ENCODE measurements around the gene CP. TPM values are rescaled to one million over a fixed set of nuclear protein-coding genes. Genes with fewer than 3 reads are reported as not detected.
A peak's percentile ranks its signal among the peaks of the same experiment; 100 is the strongest.
"Not testable (repeated sequence)": the region's sequence is repeated elsewhere in the genome, so short reads cannot be mapped to it uniquely, and the experiment has no call there.

The CP gene
- total RNA-seq, 1 experiment from 2014 or later: not detected

DNA sequence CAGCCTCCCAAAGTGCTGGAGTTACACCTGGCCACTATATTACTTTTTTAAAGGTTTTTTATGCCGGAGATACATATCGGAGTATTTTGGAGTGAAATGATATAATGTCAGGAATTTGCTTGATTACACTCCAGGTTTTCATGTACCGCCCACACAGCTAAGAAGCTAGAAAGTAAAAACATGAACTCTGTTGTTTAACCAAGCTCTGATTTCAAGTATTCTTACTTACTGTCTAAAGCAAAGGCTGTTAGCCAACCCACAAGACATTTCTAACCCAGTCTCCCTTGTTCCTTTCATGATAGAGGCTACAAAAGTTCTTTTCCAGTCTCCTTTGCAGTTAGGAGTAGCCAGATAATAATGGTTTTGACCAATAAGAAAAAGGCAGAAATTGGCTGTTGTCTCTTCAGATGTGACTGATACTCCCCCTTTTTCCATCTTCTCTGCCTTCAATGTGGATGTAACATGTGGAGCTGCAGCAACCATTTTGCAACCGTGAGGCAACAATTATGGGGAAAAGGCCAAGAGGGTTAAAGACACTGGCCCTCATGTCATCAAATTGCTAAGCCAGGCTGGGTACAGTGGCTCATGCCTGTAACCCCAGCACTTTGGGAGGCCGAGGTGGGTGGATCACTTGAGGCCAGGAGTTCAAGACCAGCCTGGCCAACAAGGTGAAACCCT lies 6.1 kb upstream of the CP start:
- DNase-seq (ENCODE audit: low read depth): no peak

DNA sequence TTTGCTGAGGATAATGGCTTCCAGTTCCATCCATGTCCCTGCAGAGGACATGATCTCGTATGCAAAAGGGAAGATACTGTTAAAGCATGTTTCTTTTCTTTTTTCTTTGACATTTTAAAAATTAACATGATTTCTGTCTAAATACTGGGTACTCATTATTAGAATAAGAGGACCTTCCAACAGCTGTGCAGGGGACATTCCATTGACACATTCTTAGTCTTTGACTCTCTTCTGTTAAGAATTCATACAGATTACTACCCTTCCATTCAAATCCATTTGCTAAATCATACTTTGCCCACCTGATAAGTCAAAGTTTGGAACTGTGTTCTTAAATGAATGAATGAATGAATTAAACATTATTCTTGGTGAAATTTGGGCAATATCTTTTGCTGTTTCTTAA lies 5.1 kb upstream of the CP start:
- no peak for DNase-seq (ENCODE audit: low read depth)

DNA sequence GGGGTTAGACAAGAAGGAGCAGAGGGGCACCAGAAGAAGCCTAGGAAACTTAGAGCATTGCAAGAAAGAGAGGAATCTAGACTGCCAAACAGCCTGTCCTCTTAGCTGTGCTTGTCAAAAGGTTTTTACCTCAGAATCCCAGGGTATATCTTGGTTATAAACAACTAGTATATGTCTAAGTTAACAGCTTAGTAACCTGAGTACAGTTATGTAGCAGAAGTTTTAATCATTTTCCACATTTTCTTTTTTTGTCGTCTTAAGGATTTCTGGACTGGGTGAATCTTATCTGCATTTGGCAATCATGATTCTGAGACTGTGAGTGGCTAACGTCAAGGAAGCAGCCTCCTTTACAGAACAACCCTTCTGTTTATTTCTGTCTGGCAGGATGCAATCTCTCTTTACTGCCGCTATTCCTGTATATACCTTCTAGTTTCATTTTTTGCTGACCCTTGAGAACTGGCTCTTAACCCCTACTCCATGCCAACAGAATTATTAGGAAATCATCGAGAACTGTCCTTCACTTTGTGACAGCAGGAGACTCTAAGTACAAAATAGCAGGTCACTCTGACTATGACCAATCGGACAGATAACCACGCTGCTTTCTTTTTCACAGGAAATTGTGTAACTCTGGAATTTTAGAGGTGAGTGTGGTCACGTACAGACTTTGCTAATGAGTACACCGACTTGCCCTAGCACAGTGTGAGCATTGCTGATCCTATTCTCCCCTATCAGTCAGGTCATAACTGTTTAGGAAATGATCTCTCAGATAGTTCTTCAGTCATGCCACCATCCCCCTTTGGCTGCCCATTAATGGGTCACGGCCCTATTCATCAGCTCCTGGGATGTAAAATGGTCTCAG lies 3.3 kb upstream of the CP start:
- DNase-seq (ENCODE audit: low read depth): peak; percentile 87

DNA sequence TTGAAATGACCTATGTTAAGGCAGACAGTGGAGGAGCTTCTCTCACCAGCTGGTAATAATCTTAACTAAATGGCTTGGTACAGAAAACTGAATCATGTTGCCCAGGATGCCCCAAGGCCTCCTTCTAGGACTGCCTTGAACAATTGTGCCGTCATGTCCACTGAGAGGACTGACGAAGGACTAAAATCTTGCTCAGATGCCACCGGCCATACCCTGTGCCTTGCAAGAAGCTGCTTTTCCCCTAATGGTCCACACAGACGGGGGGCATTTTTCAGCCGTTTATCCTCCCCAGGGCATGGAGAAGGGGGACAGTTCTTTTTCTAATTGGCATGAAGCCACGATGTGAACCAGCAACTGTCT lies 1.8 kb upstream of the CP start:
- no peak for DNase-seq (ENCODE audit: low read depth)

DNA sequence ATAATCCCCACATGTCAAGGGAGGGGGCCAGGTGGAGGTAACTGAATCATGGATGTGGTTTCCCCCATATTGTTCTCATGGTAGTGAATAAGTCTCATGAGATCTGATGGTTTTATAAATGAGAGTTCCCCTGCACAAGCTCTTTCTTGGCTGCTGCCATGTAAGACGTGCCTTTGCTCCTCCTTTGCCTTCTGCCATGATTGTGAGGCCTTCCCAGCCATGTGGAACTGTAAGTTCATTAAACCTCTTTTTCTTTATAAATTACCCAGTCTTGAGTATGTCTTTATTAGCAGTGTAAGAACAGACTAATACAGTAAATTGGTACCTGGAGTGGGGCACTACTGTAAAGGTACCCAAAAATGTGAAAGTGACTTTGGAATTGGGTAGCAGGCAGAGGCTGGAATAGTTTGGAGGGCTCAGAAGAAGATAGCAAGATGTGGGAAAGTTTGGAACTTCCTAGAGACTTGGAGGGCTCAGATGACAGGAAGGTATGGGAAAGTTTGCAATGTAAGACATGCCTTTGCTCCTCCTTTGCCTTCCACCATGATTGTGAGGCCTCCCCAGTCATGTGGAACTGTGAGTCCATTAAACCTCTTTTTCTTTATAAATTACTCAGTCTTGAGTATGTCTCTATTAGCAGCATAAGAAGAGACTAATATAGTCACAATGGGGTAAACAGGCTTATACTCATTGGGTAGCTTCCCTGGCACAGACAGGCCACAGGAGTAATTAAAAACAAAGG lies 2.1 kb downstream of the CP start:
- DNase-seq (ENCODE audit: low read depth): not testable (repeated sequence)

DNA sequence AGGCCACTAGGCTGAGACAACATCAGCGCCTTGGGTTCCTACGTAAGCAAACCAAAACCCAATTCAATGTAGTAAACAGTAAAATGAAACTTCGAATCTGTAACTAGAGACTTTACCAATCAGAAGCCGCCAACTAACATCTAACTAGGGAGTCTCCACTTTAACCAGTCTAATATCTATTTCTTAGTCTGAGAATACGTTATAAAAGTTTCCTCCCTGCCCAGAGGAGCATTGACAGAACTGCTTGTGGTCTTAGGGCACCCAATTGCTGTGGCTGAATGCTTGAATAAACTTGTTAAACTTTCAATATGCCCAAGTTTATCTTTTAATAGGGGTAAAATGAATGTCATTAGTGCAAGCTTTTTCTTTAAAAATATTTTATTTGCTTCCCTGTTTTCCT lies 4.3 kb downstream of the CP start:
- no peak for DNase-seq (ENCODE audit: low read depth)

DNA sequence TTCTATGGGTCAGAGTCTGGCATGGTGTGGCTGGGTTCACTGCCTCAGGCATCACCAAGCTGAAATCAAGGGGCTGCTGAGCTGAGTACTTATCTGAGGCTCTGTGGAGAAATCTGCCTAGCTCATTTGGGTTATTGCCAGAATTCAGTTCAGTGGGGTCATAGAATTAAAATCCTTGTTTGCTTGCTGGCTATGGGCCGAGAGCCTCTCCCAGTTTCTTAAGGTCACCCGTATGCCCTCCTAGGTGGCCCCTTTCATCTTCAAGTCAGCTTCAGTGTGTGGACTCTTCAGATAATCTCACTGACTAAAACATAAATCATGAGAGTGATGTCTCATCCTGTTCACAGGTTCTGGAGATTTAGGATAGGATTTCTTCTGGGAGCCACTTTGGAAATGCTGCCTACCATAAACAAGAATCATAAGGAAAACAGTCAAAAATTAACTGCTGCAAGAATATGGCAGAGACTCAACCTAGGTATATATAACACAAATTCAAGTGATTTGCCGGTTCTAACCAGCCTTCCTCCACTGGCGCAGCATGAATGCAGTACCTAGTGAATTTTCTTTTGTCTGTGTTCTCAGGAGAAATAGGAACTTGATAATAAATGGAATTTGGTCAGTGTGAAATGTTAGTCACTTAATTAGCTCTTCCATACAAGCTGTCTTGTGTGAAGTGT lies 5.3 kb downstream of the CP start:
- no peak for DNase-seq (ENCODE audit: low read depth)

DNA sequence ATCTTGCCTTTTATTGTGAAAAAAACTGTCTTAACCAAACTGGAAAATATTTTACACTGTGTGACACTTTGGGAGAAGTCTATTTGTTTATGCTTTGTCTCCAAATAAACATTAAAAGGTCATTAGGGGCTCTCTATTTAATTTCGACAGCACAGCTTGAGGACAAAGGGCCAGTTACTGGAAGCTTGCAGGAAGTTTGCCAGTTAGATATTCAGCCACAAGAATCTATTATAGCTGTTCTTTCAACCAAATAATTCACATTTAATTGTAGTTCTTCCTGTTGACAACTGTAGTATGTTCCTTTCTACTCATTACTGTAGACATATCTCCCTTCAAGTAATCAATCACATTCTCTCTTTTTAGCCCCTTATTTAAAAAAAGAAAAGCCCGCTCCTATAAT lies 6.1 kb downstream of the CP start:
- DNase-seq (ENCODE audit: low read depth): no peak

DNA sequence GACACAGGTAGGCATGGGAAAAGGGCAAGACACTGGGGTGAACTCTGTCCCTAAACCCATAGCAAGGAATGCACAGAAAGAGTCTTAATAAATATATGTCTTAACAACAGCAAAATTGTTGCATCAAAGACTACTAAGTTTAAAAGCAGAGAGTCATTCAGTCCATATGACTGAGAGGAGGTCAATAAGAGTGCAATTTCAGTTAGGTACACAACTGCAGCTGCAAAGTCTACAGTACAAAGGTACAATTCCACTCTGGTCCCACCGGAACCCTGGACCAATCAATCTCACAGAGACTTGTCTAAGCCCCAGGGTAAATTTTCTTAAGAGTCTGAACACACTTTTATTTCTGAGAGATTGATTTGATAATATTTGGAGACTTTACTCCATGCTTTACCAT lies 6.9 kb downstream of the CP start:
- no peak for DNase-seq (ENCODE audit: low read depth)

DNA sequence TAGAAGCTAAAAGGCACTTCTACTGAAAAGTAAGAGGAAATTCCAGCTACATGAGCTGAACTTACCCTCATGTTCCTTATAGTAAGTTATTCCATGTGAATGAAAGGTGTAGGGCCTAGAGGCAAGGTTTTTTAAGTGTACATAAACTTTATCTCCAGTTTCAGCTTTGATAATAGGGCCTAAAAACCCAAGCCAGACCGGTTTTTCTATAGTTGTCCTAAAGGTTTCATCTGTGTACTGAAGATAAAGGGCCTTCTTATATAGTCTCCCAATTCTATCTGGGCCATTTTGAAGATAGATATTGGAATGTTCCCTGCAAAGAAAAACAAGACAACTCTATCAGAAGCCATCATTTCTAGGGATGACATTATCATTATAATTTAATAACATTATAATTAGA lies 9.2 kb downstream of the CP start:
- no peak for DNase-seq (ENCODE audit: low read depth)

DNA sequence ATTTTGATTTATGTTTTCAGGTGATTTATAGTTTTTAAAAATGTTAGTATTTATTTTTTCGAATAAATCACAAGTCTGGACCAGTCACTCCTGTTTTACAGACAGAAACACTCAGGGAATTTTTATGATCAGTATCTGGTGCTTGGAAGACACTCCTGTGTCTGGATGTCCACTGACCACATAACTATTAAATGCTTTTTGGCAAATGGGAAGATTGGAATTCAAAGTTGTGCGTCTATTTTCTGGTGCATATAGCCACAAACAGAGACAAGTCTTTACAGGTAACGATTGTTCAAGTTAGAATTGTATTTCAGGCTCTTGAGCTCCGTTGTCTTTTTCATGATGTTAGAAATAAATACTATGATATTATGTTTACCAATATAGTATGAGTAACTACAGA lies 12.2 kb downstream of the CP start:
- DNase-seq (ENCODE audit: low read depth): no peak

DNA sequence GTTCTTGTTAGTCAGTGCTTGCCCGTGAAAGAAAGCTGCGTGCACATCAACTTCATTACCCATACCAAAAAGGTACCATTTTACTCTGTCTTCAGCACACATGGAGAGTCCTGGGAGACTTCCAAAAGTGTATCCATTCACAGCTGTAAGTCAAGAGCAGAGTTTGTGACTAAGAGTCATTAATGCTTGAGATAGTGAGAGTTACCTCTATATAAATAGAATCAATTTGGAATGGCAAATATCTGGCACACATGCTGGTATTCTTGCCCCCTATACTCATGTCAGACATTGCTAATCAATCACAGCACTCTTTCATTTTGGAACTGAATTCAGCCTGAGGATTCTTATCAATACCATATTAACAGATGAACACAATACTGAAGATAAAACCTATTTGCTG lies 14.2 kb downstream of the CP start:
- no peak for DNase-seq (ENCODE audit: low read depth)

DNA sequence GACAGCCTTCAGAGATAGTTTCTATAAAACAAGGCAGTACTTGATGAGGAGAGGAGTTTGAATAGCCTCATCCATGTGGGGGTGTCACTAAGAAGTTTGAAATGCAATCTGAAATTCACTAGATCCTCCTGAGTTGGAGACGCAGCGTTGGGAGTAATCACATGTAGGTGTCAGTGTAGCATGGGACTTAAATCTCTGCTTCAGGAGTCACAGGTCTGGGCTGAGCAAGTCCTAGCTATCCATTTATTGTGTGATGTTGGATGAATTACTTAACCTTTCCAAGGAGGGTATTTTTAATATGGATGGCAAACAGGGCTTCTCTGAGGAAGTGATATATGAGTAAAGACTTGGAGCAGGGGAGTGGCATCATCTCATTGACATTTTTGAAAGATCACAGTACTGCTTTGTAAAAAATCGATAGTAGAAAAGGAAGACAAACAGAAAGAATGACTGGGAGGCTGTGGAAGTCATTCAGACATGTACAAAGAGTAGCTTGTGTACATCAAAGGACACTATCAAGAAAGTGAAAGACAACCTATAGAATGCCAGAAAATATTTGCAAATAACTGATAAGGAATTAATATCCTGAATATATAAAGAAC lies 17.1 kb downstream of the CP start:
- no peak for DNase-seq (ENCODE audit: low read depth)

DNA sequence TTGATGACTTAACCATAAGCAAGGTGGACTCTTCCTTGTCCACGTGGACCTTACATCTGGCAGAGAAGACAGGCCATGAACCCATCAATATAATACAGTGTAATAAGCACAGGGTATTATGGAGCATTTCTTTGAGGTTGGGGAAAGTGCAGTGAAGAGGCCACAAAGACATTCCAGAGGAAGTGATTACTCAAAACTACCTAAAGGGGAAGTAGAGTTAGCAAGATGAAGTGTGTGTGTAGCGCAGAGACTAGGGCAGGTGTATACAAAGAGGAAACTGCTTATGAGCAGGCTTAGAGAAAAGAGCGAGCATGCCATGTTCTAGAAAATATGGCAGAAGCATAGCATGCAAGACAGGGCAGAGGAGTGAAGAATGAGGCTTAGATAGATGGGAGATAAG lies 17.9 kb downstream of the CP start:
- no peak for DNase-seq (ENCODE audit: low read depth)

DNA sequence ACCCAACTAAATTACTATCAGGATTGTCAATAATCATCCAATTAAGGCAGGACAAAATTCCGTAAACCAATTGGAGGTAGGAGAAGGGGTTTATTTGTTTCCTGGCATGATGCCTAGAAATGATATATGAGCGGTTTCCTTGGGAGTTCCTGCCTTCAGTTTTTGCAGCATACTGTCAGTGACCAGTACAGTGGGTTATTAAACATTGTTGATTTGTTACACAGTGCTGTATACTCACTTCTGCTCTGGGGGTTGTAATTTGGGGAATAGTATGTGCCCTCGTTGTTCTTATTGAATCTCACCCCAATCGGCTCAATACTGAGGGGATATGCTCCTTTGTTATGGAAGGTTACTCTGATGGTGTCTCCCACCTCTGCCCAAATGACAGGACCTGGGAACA lies 22.2 kb downstream of the CP start:
- peak; percentile 40 for DNase-seq (ENCODE audit: low read depth)

DNA sequence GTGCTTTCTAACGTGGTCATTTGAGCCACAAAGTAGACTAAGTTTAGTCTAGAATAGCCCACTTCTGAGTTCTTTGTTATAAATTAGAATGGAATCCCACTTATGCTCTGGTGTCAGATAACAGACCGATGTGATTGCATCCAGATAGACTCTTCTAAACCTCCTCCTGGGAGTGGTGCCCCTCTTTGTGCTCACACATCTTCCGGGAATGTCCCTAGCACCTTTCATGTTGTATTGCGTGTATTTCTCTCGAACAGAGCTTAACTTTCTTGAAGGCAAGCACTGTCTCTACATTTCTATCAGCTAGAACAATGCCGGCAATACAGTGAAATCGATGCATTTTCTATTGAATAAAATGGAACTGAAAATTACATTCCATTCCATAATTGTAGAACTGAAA lies 23.0 kb downstream of the CP start:
- DNase-seq (ENCODE audit: low read depth): peak; percentile 47

DNA sequence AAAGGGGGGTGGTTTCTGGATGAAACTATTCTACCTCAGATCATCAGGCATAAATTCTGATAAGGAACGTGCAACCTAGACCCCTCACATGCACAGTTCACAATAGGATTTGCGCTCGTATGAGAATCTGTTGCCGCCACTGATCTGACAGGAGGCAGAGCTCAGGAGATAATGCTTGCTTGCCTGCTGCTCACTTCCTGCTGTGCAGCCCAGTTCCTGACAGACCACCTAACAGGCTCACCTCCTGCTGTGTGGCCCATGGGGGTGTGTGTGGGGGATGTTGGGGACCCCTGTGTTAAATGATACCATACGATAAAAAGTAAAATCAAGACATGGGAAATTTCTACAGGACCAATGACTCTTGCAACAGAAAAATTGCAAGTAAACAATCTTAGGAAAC lies 24.0 kb downstream of the CP start:
- DNase-seq (ENCODE audit: low read depth): no peak

DNA sequence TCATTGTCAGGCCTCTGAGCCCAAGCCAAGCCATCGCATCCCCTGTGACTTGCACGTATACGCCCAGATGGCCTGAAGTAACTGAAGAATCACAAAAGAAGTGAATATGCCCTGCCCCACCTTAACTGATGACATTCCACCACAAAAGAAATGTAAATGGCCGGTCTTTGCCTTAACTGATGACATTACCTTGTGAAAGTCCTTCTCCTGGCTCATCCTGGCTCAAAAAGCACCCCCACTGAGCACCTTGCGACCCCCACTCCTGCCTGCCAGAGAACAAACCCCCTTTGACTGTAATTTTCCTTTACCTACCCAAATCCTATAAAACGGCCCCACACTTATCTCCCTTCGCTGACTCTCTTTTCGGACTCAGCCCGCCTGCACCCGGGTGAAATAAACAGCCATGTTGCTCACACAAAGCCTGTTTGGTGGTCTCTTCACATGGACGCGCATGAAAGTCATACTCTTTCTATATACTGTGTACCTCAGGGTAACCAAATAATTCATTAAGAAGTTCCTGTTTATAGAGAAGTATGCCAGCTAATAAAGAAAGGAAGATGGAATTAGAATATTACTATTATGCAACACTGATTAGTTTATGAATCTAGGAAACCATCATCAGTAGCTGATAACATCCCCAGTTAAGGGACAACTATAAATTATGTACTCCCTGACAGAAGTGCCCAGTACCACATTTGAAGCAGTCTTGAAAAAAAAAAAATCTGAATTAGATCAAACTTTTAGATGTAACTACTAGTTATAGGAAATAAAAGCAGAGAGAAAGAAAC lies 24.6 kb downstream of the CP start:
- DNase-seq (ENCODE audit: low read depth): not testable (repeated sequence)

DNA sequence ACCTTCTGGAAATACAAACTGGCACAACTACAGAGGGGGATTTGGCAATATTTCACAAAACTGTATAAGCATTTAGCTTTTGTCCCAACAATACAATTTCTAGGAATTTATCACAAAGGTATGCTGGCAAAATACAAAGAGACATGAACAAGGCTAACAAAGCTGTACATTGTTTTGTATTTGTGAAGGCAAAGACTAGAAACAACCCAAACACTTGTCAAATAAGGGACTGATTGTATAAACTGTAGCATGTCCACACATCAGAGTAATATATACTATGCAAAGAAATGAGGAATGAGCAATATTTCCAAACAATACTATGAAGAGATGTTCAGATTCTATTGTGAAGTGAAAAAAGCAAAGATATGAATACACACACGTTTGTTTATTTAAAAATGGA lies 26.4 kb downstream of the CP start:
- DNase-seq (ENCODE audit: low read depth): no peak

DNA sequence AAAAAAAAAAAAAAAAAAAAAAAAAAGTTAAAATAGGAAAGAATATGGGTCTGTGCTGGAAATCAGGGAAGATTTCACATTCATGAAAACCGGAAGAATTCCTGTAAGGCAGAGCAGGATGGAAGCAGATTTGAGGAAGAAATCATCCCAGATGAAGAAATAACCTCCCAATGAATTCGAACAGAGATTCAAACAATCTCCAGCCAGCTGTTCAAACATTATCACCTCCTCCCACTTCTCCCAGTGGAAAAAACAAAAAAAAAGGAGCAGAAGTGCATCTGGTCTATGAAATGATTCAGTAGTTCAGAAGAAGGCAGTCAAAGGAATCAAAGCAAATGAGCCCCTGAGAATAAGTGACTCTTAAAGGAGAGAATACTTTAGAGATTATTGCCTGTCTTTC lies 33.1 kb downstream of the CP start:
- no peak for DNase-seq (ENCODE audit: low read depth)

DNA sequence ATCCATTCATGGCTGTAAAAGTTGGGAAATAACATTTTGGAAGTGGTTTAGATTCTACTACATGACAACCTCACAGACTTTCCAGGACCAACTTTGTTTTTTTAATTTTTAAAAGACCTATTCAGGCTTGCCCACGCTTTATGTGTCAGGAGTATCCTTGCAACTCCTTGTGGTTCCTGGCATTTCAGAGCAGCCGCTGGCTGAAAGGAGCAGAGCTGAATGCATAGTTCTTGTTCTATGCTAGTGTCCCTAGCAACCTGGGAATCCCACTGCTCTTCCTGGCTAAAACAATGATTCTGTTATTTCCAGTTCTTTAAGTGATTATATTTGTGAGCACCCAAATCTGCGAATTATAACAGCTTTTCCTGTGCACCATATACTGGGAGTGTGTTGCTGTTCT lies 34.9 kb downstream of the CP start:
- DNase-seq (ENCODE audit: low read depth): no peak

Measured in Daoy (cell line).